HepG2 (cell line): Measurements from ENCODE around the gene MRI1. TPM values are rescaled to one million over a fixed set of nuclear protein-coding genes. Genes with fewer than 3 reads are reported as not detected.

Experiments
- AKAP8 ChIP-seq: sonication (generic); formaldehyde crosslinking; IDR thresholded peaks from 2 replicates; pipeline ENCODE4 v1.5.1; 2020; ENCODE audit warnings: mild to moderate bottlenecking, missing genetic modification reagents
- ARNTL ChIP-seq: sonication (generic); formaldehyde crosslinking; IDR thresholded peaks from 2 replicates; pipeline ENCODE4 v1.4.0; 2020; ENCODE audit warnings: mild to moderate bottlenecking, missing genetic modification reagents
- FOXP1 ChIP-seq, 2 experiments: fragments of 450-650 bp in 1 of 2; IDR thresholded peaks; 2 replicates each; pipeline ENCODE4 v1.6.1; 2017 to 2018; ENCODE audit warnings: antibody characterized with exemption in 1 of 2
- HMG20B ChIP-seq: conservative IDR thresholded peaks from 2 replicates; pipeline ENCODE4 v1.6.1; 2016; ENCODE audit warnings: missing genetic modification reagents, missing compliant biosample characterization
- IRF1 ChIP-seq: sonication (generic); formaldehyde crosslinking; IDR thresholded peaks from 2 replicates; pipeline ENCODE4 v1.4.0; 2020; ENCODE audit warnings: low read depth, mild to moderate bottlenecking, missing genetic modification reagents
- KIAA2018 ChIP-seq: sonication (generic); formaldehyde crosslinking; IDR thresholded peaks from 2 replicates; pipeline ENCODE4 v1.5.0; 2020; ENCODE audit warnings: mild to moderate bottlenecking, missing genetic modification reagents, borderline replicate concordance
- KLF6 ChIP-seq: IDR thresholded peaks from 2 replicates; pipeline ENCODE4 v1.8.0; 2016; ENCODE audit warnings: missing biosample characterization, missing genetic modification reagents
- MNT ChIP-seq: fragments of 450-650 bp; IDR thresholded peaks from 2 replicates; pipeline ENCODE4 v1.6.1; 2016
- NFKB2 ChIP-seq: sonication (generic); formaldehyde crosslinking; IDR thresholded peaks from 2 replicates; pipeline ENCODE4 v1.4.0; 2020; ENCODE audit warnings: missing genetic modification reagents, borderline replicate concordance
- NFRKB ChIP-seq: fragments of 450-650 bp; IDR thresholded peaks from 2 replicates; pipeline ENCODE4 v1.6.1; 2017
- NFYB ChIP-seq: sonication (generic); formaldehyde crosslinking; IDR thresholded peaks from 2 replicates; pipeline ENCODE4 v1.4.0; 2020; ENCODE audit warnings: missing genetic modification reagents
- NR3C1 ChIP-seq: sonication (generic); formaldehyde crosslinking; IDR thresholded peaks from 2 replicates; pipeline ENCODE4 v1.4.0; 2020; ENCODE audit warnings: missing genetic modification reagents
- RFX1 ChIP-seq: fragments of 450-650 bp; IDR thresholded peaks from 2 replicates; pipeline ENCODE4 v1.6.1; 2017
- TEAD2 ChIP-seq: sonication (generic); formaldehyde crosslinking; IDR thresholded peaks from 2 replicates; pipeline ENCODE4 v1.9.0; 2021; ENCODE audit warnings: missing genetic modification reagents
- ZBTB38 ChIP-seq: sonication (generic); formaldehyde crosslinking; IDR thresholded peaks from 2 replicates; pipeline ENCODE4 v1.5.1; 2020; ENCODE audit warnings: mild to moderate bottlenecking, missing genetic modification reagents
- ZNF225 ChIP-seq: sonication (generic); formaldehyde crosslinking; IDR thresholded peaks from 2 replicates; pipeline ENCODE4 v1.4.0; 2020; ENCODE audit warnings: mild to moderate bottlenecking, missing genetic modification reagents
- ZNF256 ChIP-seq: sonication (generic); formaldehyde crosslinking; conservative IDR thresholded peaks from 2 replicates; pipeline ENCODE4 v1.4.0; 2020; ENCODE audit warnings: missing genetic modification reagents
- polyA plus RNA-seq, 8 experiments: library from polyadenylated mRNA; depleted of rRNA in 3 of 8; stranded (reverse) in 7 of 8; unstranded in 1 of 8; fragments of >200 nt; fragmentation: Illumina TruSeq in 4 of 8; extraction: Trizol in 4 of 8; gene quantifications; 2 replicates each; pipeline versions ENCODE4 v1.2.1 to v1.2.3, GENCODE V29; 2011 to 2016; ENCODE audit warnings: low read depth in 4 of 8, missing spikeins in 1 of 8, mixed read lengths in 1 of 8; ENCODE audit not compliant: insufficient read depth in 1 of 8
- total RNA-seq, 5 experiments: library from RNA; depleted of rRNA; stranded (reverse); fragments of >200 nt; fragmentation: Illumina TruSeq; extraction: Trizol; gene quantifications; 2 replicates each; pipeline ENCODE4 v1.2.3, GENCODE V29; 2016; ENCODE audit warnings: low read depth in 1 of 5
- TF ChIP-seq, protein P1 (sequence below): sonication (generic); formaldehyde crosslinking; IDR thresholded peaks from 2 replicates; pipeline ENCODE4 v1.5.1; 2020; ENCODE audit warnings: missing genetic modification reagents, mild to moderate bottlenecking, borderline replicate concordance

The MRI1 gene
- total and polyA plus RNA-seq, 2 of the 13 experiments (the other 11 are each of a cell fraction or from before 2014, with no cell fraction given): 20.1 to 20.6 TPM

DNA sequence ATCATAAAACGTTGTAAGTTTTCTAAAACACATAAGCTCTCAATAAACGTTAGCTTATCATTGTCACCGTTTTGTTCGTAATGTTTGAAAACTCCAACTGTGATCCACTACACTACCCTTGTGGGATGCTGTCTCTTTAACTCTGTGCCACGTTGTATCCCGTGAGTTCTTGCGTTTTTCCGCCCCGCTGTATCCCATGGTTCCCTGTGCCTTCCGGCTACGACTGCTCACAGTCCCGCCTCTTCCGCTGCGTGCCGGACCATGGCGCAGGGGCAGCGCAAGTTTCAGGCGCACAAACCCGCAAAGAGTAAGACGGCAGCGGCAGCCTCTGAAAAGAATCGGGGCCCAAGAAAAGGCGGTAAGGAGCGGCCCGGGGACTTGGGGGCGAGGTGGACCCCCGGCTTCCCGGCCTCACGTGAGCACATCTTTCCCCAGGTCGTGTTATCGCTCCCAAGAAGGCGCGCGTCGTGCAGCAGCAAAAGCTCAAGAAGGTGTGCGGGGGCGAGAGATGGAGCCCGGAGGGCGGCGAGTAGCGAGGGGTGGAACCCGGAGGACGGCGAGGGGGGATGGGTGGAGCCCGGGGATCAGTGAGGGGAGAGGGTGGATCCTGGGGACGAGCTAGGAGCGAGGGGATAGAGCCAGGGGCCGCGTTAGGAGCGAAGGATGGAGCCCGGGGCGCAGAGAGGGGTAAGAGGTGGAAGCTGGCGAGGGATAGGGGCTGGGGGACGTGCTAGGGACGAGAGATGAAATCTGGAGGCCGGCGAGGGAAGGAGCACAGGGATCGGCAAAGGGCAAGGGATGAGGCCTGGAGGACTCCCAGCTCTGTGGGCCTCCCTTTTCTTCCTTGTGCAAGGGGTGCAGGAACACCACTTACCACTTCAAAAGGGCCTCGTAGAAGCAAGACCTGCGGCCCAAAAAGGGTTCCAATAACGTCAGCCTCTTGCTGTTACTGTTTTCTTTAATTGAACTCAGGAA lies 10.2 kb downstream of the MRI1 start, which contains the start of gene C19orf53 (continued):
- TF ChIP-seq KIAA2018 (CRISPR knock-in tag) (no peak), KLF6 (peak; percentile 76), FOXP1 (IDR thresholded peaks at IDR 0.05) (no peak), FOXP1 (CRISPR knock-in tag; IDR thresholded peaks at IDR 0.05) (0 out of 2 replicates have a peak, but pooled peaks have one; percentile 22), NFKB2 (CRISPR knock-in tag) (peak; percentile 90; the same call in 1 of the 2 replicates), ZNF256 (CRISPR knock-in tag) (no peak), TEAD2 (no peak), HMG20B (CRISPR knock-in tag) (0 out of 2 replicates have a peak, but pooled peaks have one; percentile 20), IRF1 (CRISPR knock-in tag) (0 out of 2 replicates have a peak, but pooled peaks have one; percentile 68), RFX1 (peak; percentile 39; the same call in 1 of the 2 replicates), NFRKB (no peak), ZBTB38 (CRISPR knock-in tag) (peak; percentile 78), NR3C1 (0 out of 2 replicates have a peak, but pooled peaks have one; percentile 17), ZNF225 (CRISPR knock-in tag) (peak; percentile 64; the same call in 1 of the 2 replicates), NFYB (peak; percentile 50), AKAP8 (peak; percentile 88), MNT (0 out of 2 replicates have a peak, but pooled peaks have one; percentile 42), ARNTL (CRISPR knock-in tag) (peak; percentile 70; the same call in 1 of the 2 replicates)
- TF ChIP-seq, protein P1, sequence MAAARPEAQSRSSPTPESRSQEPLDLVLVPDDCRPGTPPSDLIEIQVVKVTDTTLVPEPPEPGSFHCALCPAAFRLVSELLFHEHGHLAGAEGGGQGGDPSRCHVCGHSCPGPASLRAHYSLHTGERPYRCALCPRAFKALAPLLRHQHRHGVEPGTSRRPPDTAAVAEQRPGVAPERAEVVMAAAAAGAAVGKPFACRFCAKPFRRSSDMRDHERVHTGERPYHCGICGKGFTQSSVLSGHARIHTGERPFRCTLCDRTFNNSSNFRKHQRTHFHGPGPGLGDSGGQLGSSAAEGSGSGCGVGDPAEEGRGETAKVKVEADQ: peak; percentile 81
